ENCODE measurements around the gene ZNF30. TPM values are rescaled to one million over a fixed set of nuclear protein-coding genes. Genes with fewer than 3 reads are reported as not detected.

Gene ZNF30
- total RNA-seq, 1 donor from 2014 or later, result 7.4 TPM

DNA sequence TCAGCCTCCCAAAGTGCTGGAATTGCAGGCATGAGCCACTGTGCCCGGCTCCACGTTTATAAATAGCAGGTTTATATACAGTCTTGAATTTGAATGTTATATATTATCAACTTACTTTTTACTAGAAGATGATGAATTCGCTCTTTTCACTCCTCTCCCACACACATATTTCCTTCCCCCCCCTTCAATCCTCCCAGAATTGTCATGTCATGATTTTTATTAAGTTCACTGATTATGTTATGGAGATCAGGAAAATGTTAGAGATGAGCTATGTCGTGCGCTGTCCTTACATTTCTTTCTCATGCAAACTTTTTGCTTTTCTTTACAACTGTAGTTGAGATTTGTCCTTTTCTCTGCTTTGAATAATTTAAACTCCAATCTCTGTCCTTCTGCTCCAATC lies 55.6 kb downstream of the ZNF30 start:
- peaks cover 2% of the 10 kb centered on the region for H3K9me3 Mint-ChIP-seq (ENCODE audit: unreplicated experiment)
- H3K27ac Mint-ChIP-seq (ENCODE audit: unreplicated experiment), result no peak overlapping the region
- no peaks in the 10 kb centered on the region for H3K4me1 Mint-ChIP-seq (ENCODE audit: low read depth, unreplicated experiment)
- TF ChIP-seq, protein P1, sequence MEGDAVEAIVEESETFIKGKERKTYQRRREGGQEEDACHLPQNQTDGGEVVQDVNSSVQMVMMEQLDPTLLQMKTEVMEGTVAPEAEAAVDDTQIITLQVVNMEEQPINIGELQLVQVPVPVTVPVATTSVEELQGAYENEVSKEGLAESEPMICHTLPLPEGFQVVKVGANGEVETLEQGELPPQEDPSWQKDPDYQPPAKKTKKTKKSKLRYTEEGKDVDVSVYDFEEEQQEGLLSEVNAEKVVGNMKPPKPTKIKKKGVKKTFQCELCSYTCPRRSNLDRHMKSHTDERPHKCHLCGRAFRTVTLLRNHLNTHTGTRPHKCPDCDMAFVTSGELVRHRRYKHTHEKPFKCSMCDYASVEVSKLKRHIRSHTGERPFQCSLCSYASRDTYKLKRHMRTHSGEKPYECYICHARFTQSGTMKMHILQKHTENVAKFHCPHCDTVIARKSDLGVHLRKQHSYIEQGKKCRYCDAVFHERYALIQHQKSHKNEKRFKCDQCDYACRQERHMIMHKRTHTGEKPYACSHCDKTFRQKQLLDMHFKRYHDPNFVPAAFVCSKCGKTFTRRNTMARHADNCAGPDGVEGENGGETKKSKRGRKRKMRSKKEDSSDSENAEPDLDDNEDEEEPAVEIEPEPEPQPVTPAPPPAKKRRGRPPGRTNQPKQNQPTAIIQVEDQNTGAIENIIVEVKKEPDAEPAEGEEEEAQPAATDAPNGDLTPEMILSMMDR (IDR thresholded peaks at IDR 0.05; ENCODE audit: partially characterized antibody, unreplicated experiment), result no peak
- H3K36me3 Mint-ChIP-seq (ENCODE audit: unreplicated experiment), result no peaks in the 10 kb centered on the region
- DNase-seq, result no peak
- H3K4me3 Mint-ChIP-seq (ENCODE audit: unreplicated experiment), result no peak overlapping the region
- no peaks in the 10 kb centered on the region for H3K27me3 Mint-ChIP-seq (ENCODE audit: unreplicated experiment)

GRCh38 chr19:34983786-34984185 lies 57.1 kb downstream of the ZNF30 start:
- Mint-ChIP-seq H3K27me3 (ENCODE audit: unreplicated experiment) (no peaks in the 10 kb centered on the region), H3K9me3 (ENCODE audit: unreplicated experiment) (peaks cover 2% of the 10 kb centered on the region), H3K36me3 (ENCODE audit: unreplicated experiment) (no peaks in the 10 kb centered on the region), H3K4me3 (ENCODE audit: unreplicated experiment) (no peak overlapping the region), H3K4me1 (ENCODE audit: low read depth, unreplicated experiment) (no peaks in the 10 kb centered on the region), H3K27ac (ENCODE audit: unreplicated experiment) (no peak overlapping the region)
- TF ChIP-seq, protein P1 (IDR thresholded peaks at IDR 0.05; ENCODE audit: partially characterized antibody, unreplicated experiment), result no peak
- DNase-seq, result no peak

DNA sequence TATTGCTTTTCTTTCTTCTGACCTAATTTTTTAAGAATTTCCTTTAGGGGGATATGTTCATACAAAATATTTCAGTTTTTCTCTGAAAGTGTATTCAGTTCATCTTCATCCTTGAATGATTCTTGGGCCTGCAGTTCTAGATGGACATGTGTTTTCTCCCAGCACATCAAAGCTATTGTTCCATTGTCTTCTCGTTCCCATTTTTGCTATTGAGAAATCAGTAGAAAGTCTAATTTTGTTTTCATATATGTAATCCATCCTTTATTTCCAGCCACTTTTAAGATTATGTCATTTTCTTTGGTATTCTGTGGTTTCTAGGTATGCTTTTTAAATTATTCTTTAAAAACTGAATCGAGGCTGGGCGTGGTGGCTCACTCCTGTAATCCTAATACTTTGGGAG lies 57.6 kb downstream of the ZNF30 start:
- no peak overlapping the region for H3K4me3 Mint-ChIP-seq (ENCODE audit: unreplicated experiment)
- no peak overlapping the region for H3K27ac Mint-ChIP-seq (ENCODE audit: unreplicated experiment)
- TF ChIP-seq, protein P1 (IDR thresholded peaks at IDR 0.05; ENCODE audit: partially characterized antibody, unreplicated experiment), result no peak
- no peaks in the 10 kb centered on the region for H3K4me1 Mint-ChIP-seq (ENCODE audit: low read depth, unreplicated experiment)
- H3K36me3 Mint-ChIP-seq (ENCODE audit: unreplicated experiment), result no peaks in the 10 kb centered on the region
- H3K9me3 Mint-ChIP-seq (ENCODE audit: unreplicated experiment), result peaks cover 2% of the 10 kb centered on the region
- H3K27me3 Mint-ChIP-seq (ENCODE audit: unreplicated experiment), result no peaks in the 10 kb centered on the region
- no peak for DNase-seq

DNA sequence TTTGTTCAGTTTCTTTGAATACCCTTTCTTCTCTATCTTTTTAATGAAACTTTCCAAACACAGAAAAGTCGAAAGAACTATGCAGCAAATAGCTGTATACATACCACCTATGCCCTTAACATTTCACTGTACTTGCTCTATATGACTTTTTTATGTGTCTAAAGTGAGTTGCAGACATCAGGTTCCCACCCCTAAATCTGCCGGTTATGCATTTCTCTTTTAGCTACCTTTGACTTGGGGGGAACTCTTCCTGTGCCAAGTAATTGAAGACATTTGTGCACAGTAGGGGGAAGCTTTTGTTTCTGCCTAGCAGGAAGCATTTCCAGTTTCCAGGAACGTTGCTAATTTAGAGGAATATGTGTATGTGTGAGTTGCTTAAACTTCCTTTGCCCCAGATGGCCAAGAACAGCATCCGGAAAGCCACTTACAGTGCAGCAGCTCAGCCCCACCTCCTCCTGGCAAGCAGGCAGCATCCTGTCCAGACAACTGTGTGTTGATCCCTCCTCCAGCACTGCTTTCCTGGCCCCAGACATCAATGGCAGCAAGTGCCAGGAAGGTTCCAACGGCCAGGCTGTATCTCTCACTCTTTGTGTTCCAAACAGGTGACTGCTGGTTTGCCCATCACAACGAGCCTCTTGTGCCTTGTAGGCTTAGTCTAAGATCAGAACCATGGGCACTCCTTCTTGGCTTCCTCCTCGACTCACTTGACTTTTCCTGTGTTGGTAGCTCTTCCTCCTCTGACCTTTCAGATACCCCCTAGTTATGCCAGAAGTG lies 58.7 kb downstream of the ZNF30 start:
- TF ChIP-seq, protein P1 (IDR thresholded peaks at IDR 0.05; ENCODE audit: partially characterized antibody, unreplicated experiment), result no peak
- no peak overlapping the region for H3K27ac Mint-ChIP-seq (ENCODE audit: unreplicated experiment)
- H3K4me1 Mint-ChIP-seq (ENCODE audit: low read depth, unreplicated experiment), result no peaks in the 10 kb centered on the region
- no peak overlapping the region for H3K4me3 Mint-ChIP-seq (ENCODE audit: unreplicated experiment)
- H3K36me3 Mint-ChIP-seq (ENCODE audit: unreplicated experiment), result no peaks in the 10 kb centered on the region
- DNase-seq, result no peak
- peaks cover 2% of the 10 kb centered on the region for H3K9me3 Mint-ChIP-seq (ENCODE audit: unreplicated experiment)
- H3K27me3 Mint-ChIP-seq (ENCODE audit: unreplicated experiment), result no peaks in the 10 kb centered on the region

GRCh38 chr19:34988119-34988518 lies 61.4 kb downstream of the ZNF30 start:
- TF ChIP-seq, protein P1 (IDR thresholded peaks at IDR 0.05; ENCODE audit: partially characterized antibody, unreplicated experiment), result no peak
- H3K36me3 Mint-ChIP-seq (ENCODE audit: unreplicated experiment), result no peaks in the 10 kb centered on the region
- no peaks in the 10 kb centered on the region for H3K4me1 Mint-ChIP-seq (ENCODE audit: low read depth, unreplicated experiment)
- no peak overlapping the region for H3K4me3 Mint-ChIP-seq (ENCODE audit: unreplicated experiment)
- H3K27me3 Mint-ChIP-seq (ENCODE audit: unreplicated experiment), result no peaks in the 10 kb centered on the region
- H3K9me3 Mint-ChIP-seq (ENCODE audit: unreplicated experiment), result no peaks in the 10 kb centered on the region
- no peak for DNase-seq
- no peak overlapping the region for H3K27ac Mint-ChIP-seq (ENCODE audit: unreplicated experiment)
